ENCODE measurements around the gene FSTL1. TPM values are rescaled to one million over a fixed set of nuclear protein-coding genes. Genes with fewer than 3 reads are reported as not detected.

Gene FSTL1
- total and polyA plus RNA-seq, 8 donors: 7.3 to 131 (median 15.1) TPM

DNA sequence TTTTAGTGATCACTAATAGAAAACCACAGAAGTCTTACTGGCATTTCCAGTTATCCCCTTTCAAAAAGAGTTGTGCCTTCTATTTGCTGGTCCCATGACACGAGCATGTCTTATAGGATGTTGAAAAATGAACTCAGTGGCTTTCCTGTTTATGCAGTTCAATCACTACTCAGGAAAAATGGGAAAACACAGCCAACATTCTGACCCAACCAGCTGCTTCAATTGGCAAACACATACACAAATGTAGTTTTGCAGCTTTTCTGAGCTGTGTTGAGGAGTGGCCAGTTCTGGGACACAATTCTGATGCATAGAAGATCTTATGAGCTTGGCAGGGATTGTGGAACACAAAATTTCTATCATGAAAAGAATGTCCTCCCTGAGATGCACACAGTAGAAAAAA, 40.3 kb downstream of the FSTL1 start:
- H3K27ac ChIP-seq: no peak overlapping the region
- no peak overlapping the region for H3K4me3 ChIP-seq
- FAIRE-seq: no peak
- 70 to 74% methylated on average over 1 of the region's 1 CpG for WGBS, 2 donors
- TF ChIP-seq, protein P1, sequence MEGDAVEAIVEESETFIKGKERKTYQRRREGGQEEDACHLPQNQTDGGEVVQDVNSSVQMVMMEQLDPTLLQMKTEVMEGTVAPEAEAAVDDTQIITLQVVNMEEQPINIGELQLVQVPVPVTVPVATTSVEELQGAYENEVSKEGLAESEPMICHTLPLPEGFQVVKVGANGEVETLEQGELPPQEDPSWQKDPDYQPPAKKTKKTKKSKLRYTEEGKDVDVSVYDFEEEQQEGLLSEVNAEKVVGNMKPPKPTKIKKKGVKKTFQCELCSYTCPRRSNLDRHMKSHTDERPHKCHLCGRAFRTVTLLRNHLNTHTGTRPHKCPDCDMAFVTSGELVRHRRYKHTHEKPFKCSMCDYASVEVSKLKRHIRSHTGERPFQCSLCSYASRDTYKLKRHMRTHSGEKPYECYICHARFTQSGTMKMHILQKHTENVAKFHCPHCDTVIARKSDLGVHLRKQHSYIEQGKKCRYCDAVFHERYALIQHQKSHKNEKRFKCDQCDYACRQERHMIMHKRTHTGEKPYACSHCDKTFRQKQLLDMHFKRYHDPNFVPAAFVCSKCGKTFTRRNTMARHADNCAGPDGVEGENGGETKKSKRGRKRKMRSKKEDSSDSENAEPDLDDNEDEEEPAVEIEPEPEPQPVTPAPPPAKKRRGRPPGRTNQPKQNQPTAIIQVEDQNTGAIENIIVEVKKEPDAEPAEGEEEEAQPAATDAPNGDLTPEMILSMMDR (IDR thresholded peaks at IDR 0.05): no peak
- intact Hi-C loops (cut with DNase I): loop anchor here in 2 of 3 donors (5.0 kb wide), 1 partner anchor 163 kb away; no protein-coding TSS in a partner anchor
- H3K27me3 ChIP-seq: no peaks in the 10 kb centered on the region
- DNase-seq: no peak
- H3K4me1 ChIP-seq: no peaks in the 10 kb centered on the region
- no peaks in the 10 kb centered on the region for H3K36me3 ChIP-seq
- ATAC-seq: no peak
- no peaks in the 10 kb centered on the region for H3K9me3 ChIP-seq

DNA sequence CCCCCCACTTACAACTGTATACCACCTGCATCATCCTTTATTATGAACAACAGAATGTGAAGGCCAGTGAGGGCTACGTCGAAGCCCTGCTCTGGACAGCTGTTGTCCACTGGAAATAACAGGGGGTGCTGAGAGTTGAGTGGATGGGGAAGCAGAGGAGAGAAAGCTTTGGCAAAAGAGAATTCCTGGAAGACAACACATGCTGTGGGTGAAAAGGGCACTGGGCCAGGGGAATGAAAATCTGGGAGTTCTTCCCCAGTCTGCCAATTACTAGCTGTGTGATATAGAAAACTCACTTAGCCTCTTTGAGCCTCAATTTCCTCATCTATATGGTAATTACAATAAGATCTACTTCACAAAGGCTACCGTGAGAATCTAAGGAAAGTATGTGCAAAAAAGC, 40.7 kb downstream of the FSTL1 start:
- Histone ChIP-seq H3K4me1 (no peaks in the 10 kb centered on the region), H3K27me3 (no peaks in the 10 kb centered on the region), H3K9me3 (no peaks in the 10 kb centered on the region), H3K36me3 (no peaks in the 10 kb centered on the region), H3K4me3 (no peak overlapping the region), H3K27ac (no peak overlapping the region)
- no peak for DNase-seq
- TF ChIP-seq, protein P1 (IDR thresholded peaks at IDR 0.05): no peak
- ATAC-seq: no peak
- no peak for FAIRE-seq
- intact Hi-C loops (cut with DNase I): loop anchor here in 2 of 3 donors (5.0 kb wide), 1 partner anchor 163 kb away; no protein-coding TSS in a partner anchor
- WGBS, 2 donors: 71 to 78% methylated on average over 3 of the region's 3 CpGs

GRCh38 chr3:120407508-120408287, 43.1 kb downstream of the FSTL1 start:
- no peak overlapping the region for H3K4me3 ChIP-seq
- FAIRE-seq (no peak), DNase-seq (no peak), ATAC-seq (no peak)
- peaks cover 0 to 5% (median 0%) of the 10 kb centered on the region in 3 donors for H3K36me3 ChIP-seq
- H3K4me1 ChIP-seq: no peaks in the 10 kb centered on the region
- TF ChIP-seq, protein P1 (IDR thresholded peaks at IDR 0.05): no peak
- H3K9me3 ChIP-seq: no peaks in the 10 kb centered on the region
- no peak overlapping the region for H3K27ac ChIP-seq
- 52 to 53% methylated on average over 2 of the region's 2 CpGs for WGBS, 2 donors
- no peaks in the 10 kb centered on the region for H3K27me3 ChIP-seq
- intact Hi-C loops (cut with DNase I): no loop called here

- WGBS, 2 donors: 68 to 74% methylated on average over 3 of the region's 3 CpGs
- H3K4me1 ChIP-seq: no peaks in the 10 kb centered on the region
- DNase-seq (no peak), FAIRE-seq (no peak), ATAC-seq (no peak)
- no peaks in the 10 kb centered on the region for H3K9me3 ChIP-seq
- TF ChIP-seq, protein P1 (IDR thresholded peaks at IDR 0.05): no peak
- H3K36me3 ChIP-seq: peaks cover 0 to 7% (median 0%) of the 10 kb centered on the region in 3 donors
- intact Hi-C loops (cut with DNase I): no loop called here
- no peaks in the 10 kb centered on the region for H3K27me3 ChIP-seq
- H3K27ac ChIP-seq: no peak overlapping the region
- no peak overlapping the region for H3K4me3 ChIP-seq
Measured at GRCh38 chr3:120404876-120405275, 45.9 kb downstream of the FSTL1 start.

GRCh38 chr3:120402257-120402656, 48.5 kb downstream of the FSTL1 start:
- Histone ChIP-seq H3K27me3 (no peaks in the 10 kb centered on the region), H3K9me3 (no peaks in the 10 kb centered on the region), H3K36me3 (peaks cover 0 to 7% (median 0%) of the 10 kb centered on the region in 3 donors), H3K27ac (no peak overlapping the region), H3K4me1 (no peaks in the 10 kb centered on the region), H3K4me3 (no peak overlapping the region)
- ATAC-seq (no peak), FAIRE-seq (no peak), DNase-seq (no peak)
- intact Hi-C loops (cut with DNase I): no loop called here
- TF ChIP-seq, protein P1 (IDR thresholded peaks at IDR 0.05): no peak
